A549 (cell line): ENCODE measurements around the gene JAKMIP2. TPM values are rescaled to one million over a fixed set of nuclear protein-coding genes. Genes with fewer than 3 reads are reported as not detected.

Source experiments
- ATAC-seq, 2 experiments: fragments of 200-7000 bp in 1 of 2; fragments of >200 bp in 1 of 2; cut with Nextera tagmentation in 1 of 2; cut with Tn5 transposase in 1 of 2; 3 replicates each; pipeline versions ENCODE4 v1.8.0 to v1.9.1; 2018 to 2020; ENCODE audit warnings: mild to moderate bottlenecking in 1 of 2, moderate library complexity in 1 of 2
- CTCF ChIA-PET: fragments of 300-600 bp; sonication (Branson Sonifier 250); formaldehyde crosslinking; extraction: SDS; loops from one replicate; lab custom pipeline; 2021; ENCODE audit warnings: antibody characterized with exemption, inconsistent platforms; lab: Yijun Ruan, JAX
- POLR2A ChIA-PET: fragments of 350-600 bp; formaldehyde crosslinking; extraction: SDS; loops from one replicate; lab custom pipeline; 2021; ENCODE audit warnings: antibody characterized with exemption, inconsistent platforms; lab: Yijun Ruan, JAX
- DNase-seq, 2 experiments: peaks; one replicate each; pipeline versions ENCODE4 v3.0.0 to v3.0.0-alpha.2; 2011 to 2016; ENCODE audit warnings: low read depth in 1 of 2, low spot score in 1 of 2
- FAIRE-seq: peaks from 2 replicates; lab custom pipeline; 2011; peaks lifted over from hg19 to GRCh38; lab: Jason Lieb, UNC
- H3K27ac ChIP-seq, 2 experiments: fragments of >200 bp; sonication (Bioruptor Twin); formaldehyde crosslinking; 3 replicates each; pipeline ENCODE4 v1.5.1; 2016 to 2017
- H3K4me1 ChIP-seq: fragments of >200 bp; sonication (Bioruptor Twin); formaldehyde crosslinking; 3 replicates; pipeline ENCODE4 v1.6.1; 2016
- H3K4me2 ChIP-seq: fragments of >200 bp; sonication (Bioruptor Twin); formaldehyde crosslinking; 3 replicates; pipeline ENCODE4 v1.6.1; 2016
- H3K4me3 ChIP-seq: fragments of >200 bp; sonication (Bioruptor Twin); formaldehyde crosslinking; 3 replicates; pipeline ENCODE4 v1.5.1; 2016
- H3K9me3 ChIP-seq: fragments of >200 bp; sonication (Bioruptor Twin); formaldehyde crosslinking; 3 replicates; pipeline ENCODE4 v1.6.1; 2016
- CBX2 ChIP-seq: fragments of 200-600 bp; sonication (generic); IDR thresholded peaks from 2 replicates; pipeline ENCODE4 v1.6.1; 2016; ENCODE audit warnings: low read depth, mild to moderate bottlenecking, borderline replicate concordance
- CBX8 ChIP-seq: fragments of 200-600 bp; sonication (generic); IDR thresholded peaks from 2 replicates; pipeline ENCODE4 v1.6.1; 2016
- CHD2 ChIP-seq: fragments of 150-350 bp; IDR thresholded peaks from 2 replicates; pipeline ENCODE4 v1.6.1; 2014; ENCODE audit warnings: low read length; ENCODE audit not compliant: partially characterized antibody
- EP300 ChIP-seq, 2 experiments: fragments of >200 bp; sonication (Bioruptor Twin); formaldehyde crosslinking; IDR thresholded peaks; 2 replicates in 1 of 2; 3 replicates in 1 of 2; pipeline ENCODE4 v1.6.1; 2016 to 2017
- FOXS1 ChIP-seq: fragments of 250-450 bp; sonication (Bioruptor Pico); IDR thresholded peaks from 2 replicates; pipeline ENCODE4 v1.5.0; 2020; ENCODE audit warnings: mild to moderate bottlenecking, moderate library complexity
- GATA3 ChIP-seq: IDR thresholded peaks from 2 replicates; pipeline ENCODE4 v1.6.1; 2012; ENCODE audit warnings: borderline replicate concordance
- HOXB13 ChIP-seq: fragments of 250-450 bp; sonication (Bioruptor Pico); IDR thresholded peaks from 2 replicates; pipeline ENCODE4 v1.5.0; 2020; ENCODE audit warnings: low read depth, mild to moderate bottlenecking, moderate library complexity
- HOXB5 ChIP-seq: fragments of 250-450 bp; sonication (Bioruptor Pico); IDR thresholded peaks from 2 replicates; pipeline ENCODE4 v1.5.0; 2020; ENCODE audit warnings: mild to moderate bottlenecking, moderate library complexity
- JUN ChIP-seq, 2 experiments: fragments of >200 bp; sonication (Bioruptor Twin); formaldehyde crosslinking; IDR thresholded peaks; 2 replicates in 1 of 2; 3 replicates in 1 of 2; pipeline ENCODE4 v1.6.1; 2016 to 2017
- MAFK ChIP-seq: fragments of 450-650 bp; IDR thresholded peaks from 2 replicates; pipeline ENCODE4 v1.6.1; 2014; ENCODE audit not compliant: partially characterized antibody
- MAZ ChIP-seq: fragments of 150-350 bp; IDR thresholded peaks from 2 replicates; pipeline ENCODE4 v1.6.1; 2014; ENCODE audit warnings: antibody characterized with exemption, low read depth, low read length, borderline replicate concordance
- NR3C1 ChIP-seq: fragments of >200 bp; sonication (Bioruptor Twin); formaldehyde crosslinking; IDR thresholded peaks from 3 replicates; pipeline ENCODE4 v1.6.1; 2017
- RAD21 ChIP-seq, 2 experiments: fragments of >200 bp in 1 of 2; sonication (Bioruptor Twin) in 1 of 2; formaldehyde crosslinking in 1 of 2; IDR thresholded peaks in 1 of 2; conservative IDR thresholded peaks in 1 of 2; 2 replicates in 1 of 2; 3 replicates in 1 of 2; pipeline ENCODE4 v1.6.1; 2012 to 2018; ENCODE audit warnings: inconsistent platforms in 1 of 2
- RARB ChIP-seq: fragments of 250-450 bp; sonication (Bioruptor Pico); IDR thresholded peaks from 2 replicates; pipeline ENCODE4 v1.8.0; 2021; ENCODE audit warnings: mild to moderate bottlenecking, moderate library complexity
- RCOR1 ChIP-seq: fragments of 150-350 bp; IDR thresholded peaks from 2 replicates; pipeline ENCODE4 v1.6.1; 2014; ENCODE audit warnings: antibody characterized with exemption, low read length, low read depth
- RNF2 ChIP-seq: fragments of 200-600 bp; sonication (generic); IDR thresholded peaks from 2 replicates; pipeline ENCODE4 v1.6.1; 2016; ENCODE audit warnings: low read depth, mild to moderate bottlenecking, antibody characterized with exemption, moderate library complexity, borderline replicate concordance
- SMC3 ChIP-seq: fragments of >200 bp; sonication (Bioruptor Twin); formaldehyde crosslinking; IDR thresholded peaks from 3 replicates; pipeline ENCODE4 v1.6.1; 2018; ENCODE audit warnings: inconsistent platforms
- ZNF302 ChIP-seq: fragments of 250-450 bp; sonication (Bioruptor Pico); IDR thresholded peaks from 2 replicates; pipeline ENCODE4 v1.9.0; 2021; ENCODE audit warnings: inconsistent platforms, mild to moderate bottlenecking, moderate library complexity
- ZSCAN20 ChIP-seq: fragments of 250-450 bp; sonication (Bioruptor Pico); IDR thresholded peaks from 2 replicates; pipeline ENCODE4 v1.8.0; 2022; ENCODE audit warnings: mild to moderate bottlenecking, moderate library complexity
- WGBS: methylation state at CpG from one replicate; pipeline ENCODE4 v1.1.6; 2017; ENCODE audit errors: missing lambda C conversion rate; 5-methylcytosine and 5-hydroxymethylcytosine counted together
- polyA plus RNA-seq, 4 experiments: library from polyadenylated mRNA; depleted of rRNA in 3 of 4; stranded (reverse); fragments of >200 nt; fragmentation: RNase III in 1 of 4; extraction: RNeasy Plus Mini Kit Qiagen cat#74134 plus additional on column Dnase treatment in 1 of 4; gene quantifications; 2 replicates in 3 of 4; 3 replicates in 1 of 4; pipeline ENCODE4 v1.2.3, GENCODE V29; 2011 to 2017
- TF ChIP-seq, protein P1 (sequence below): IDR thresholded peaks from 2 replicates; pipeline ENCODE4 v1.6.1; 2012; ENCODE audit warnings: low read depth, borderline replicate concordance
- TF ChIP-seq, protein P2 (sequence below): fragments of 150-350 bp; IDR thresholded peaks from 2 replicates; pipeline ENCODE4 v1.6.1; 2014; ENCODE audit warnings: low read depth, mild to moderate bottlenecking, low read length
- TF ChIP-seq, protein P3 (sequence below): fragments of >200 bp; sonication (Bioruptor Twin); formaldehyde crosslinking; IDR thresholded peaks from 2 replicates; pipeline ENCODE4 v1.6.1; 2016
- TF ChIP-seq, protein P4 (sequence below): fragments of 250-450 bp; sonication (Bioruptor Pico); IDR thresholded peaks from 2 replicates; pipeline ENCODE4 v1.5.0; 2021; ENCODE audit warnings: mild to moderate bottlenecking, moderate library complexity, borderline replicate concordance
- TF ChIP-seq, protein P5 (sequence below): fragments of >200 bp; sonication (Bioruptor Twin); formaldehyde crosslinking; IDR thresholded peaks from 3 replicates; pipeline ENCODE4 v1.5.1; 2016
- TF ChIP-seq, protein P6 (sequence below): IDR thresholded peaks from 2 replicates; pipeline ENCODE4 v1.6.1; 2012

Gene JAKMIP2
- polyA plus RNA-seq, 2 of the 4 experiments (the other 2 are of a cell fraction): 0.01 TPM; not detected in 1

DNA sequence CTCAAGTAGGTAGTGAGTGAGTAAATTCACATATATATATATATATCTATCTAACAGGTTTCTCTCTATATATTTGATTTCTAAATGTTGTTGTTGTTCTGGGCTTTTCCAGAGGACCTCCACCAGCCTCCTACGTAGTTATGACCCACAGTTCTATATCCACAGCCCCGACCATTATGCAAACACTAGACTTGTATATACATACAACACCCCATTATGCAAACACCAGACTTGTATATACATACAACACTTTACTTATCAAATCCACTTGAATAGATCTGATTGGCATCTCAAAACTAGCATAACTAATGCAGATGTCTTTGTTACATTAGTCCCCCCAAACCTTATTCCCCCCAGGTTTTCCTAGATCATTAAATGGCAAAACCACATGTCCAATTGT lies 108.7 kb downstream of the JAKMIP2 start:
- FAIRE-seq (no peak), DNase-seq (no peak), ATAC-seq (no peak)
- no peaks in the 10 kb centered on the region for H3K4me1 ChIP-seq
- no peak overlapping the region for H3K4me3 ChIP-seq
- WGBS: 0% methylated on average over 2 of the region's 2 CpGs
- H3K27ac ChIP-seq: no peak overlapping the region
- TF ChIP-seq MAFK: no peak
- no peak for TF ChIP-seq FOXS1 (CRISPR knock-in tag)
- TF ChIP-seq RCOR1: no peak
- no peak for TF ChIP-seq ZNF302
- TF ChIP-seq SMC3: no peak
- TF ChIP-seq, protein P1, sequence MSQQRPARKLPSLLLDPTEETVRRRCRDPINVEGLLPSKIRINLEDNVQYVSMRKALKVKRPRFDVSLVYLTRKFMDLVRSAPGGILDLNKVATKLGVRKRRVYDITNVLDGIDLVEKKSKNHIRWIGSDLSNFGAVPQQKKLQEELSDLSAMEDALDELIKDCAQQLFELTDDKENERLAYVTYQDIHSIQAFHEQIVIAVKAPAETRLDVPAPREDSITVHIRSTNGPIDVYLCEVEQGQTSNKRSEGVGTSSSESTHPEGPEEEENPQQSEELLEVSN: no peak
- TF ChIP-seq, protein P2, sequence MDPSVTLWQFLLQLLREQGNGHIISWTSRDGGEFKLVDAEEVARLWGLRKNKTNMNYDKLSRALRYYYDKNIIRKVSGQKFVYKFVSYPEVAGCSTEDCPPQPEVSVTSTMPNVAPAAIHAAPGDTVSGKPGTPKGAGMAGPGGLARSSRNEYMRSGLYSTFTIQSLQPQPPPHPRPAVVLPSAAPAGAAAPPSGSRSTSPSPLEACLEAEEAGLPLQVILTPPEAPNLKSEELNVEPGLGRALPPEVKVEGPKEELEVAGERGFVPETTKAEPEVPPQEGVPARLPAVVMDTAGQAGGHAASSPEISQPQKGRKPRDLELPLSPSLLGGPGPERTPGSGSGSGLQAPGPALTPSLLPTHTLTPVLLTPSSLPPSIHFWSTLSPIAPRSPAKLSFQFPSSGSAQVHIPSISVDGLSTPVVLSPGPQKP: no peak
- TF ChIP-seq, protein P3, sequence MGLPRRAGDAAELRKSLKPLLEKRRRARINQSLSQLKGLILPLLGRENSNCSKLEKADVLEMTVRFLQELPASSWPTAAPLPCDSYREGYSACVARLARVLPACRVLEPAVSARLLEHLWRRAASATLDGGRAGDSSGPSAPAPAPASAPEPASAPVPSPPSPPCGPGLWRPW: no peak
- no peak for TF ChIP-seq MAZ
- TF ChIP-seq CHD2: no peak
- TF ChIP-seq CBX2: no peak
- no peak for TF ChIP-seq GATA3
- H3K9me3 ChIP-seq: no peaks in the 10 kb centered on the region
- CTCF ChIA-PET: interaction anchor here (0.6 to 0.7 kb wide), 2 partner anchors 10 to 19 kb away, joined by 3 read pairs; no protein-coding TSS in a partner anchor
- POLR2A ChIA-PET: no interaction called here
- no peak overlapping the region for H3K4me2 ChIP-seq

DNA sequence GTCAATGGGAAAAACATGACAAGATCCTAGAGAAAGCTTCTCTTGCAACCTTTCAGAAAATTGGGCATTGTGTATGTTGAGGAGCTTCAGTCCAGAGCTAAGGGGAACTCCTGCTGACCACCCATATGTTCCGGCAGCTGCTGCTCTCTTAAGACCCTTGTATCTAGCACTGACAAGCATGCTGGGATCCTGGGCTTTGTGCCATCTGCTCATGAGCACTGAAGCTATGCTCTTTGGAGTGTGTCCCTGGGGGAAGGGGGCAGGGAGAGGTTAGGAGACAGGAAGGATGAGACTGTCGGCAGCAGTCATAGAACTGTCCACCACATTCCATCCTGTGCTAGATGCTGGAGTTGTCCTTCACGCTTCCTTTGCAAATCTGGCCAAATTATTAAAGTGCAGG lies 109.3 kb downstream of the JAKMIP2 start:
- ATAC-seq: no peak
- Histone ChIP-seq H3K27ac (no peak overlapping the region), H3K4me1 (no peaks in the 10 kb centered on the region), H3K4me3 (no peak overlapping the region), H3K9me3 (no peaks in the 10 kb centered on the region)
- ChIA-PET POLR2A (no interaction called here), CTCF (no interaction called here)
- WGBS: 42% methylated on average over 3 of the region's 3 CpGs
- DNase-seq: no peak
- TF ChIP-seq SMC3 (no peak), HOXB5 (no peak), RNF2 (no peak)
- TF ChIP-seq, protein P1: no peak
- TF ChIP-seq, protein P4, sequence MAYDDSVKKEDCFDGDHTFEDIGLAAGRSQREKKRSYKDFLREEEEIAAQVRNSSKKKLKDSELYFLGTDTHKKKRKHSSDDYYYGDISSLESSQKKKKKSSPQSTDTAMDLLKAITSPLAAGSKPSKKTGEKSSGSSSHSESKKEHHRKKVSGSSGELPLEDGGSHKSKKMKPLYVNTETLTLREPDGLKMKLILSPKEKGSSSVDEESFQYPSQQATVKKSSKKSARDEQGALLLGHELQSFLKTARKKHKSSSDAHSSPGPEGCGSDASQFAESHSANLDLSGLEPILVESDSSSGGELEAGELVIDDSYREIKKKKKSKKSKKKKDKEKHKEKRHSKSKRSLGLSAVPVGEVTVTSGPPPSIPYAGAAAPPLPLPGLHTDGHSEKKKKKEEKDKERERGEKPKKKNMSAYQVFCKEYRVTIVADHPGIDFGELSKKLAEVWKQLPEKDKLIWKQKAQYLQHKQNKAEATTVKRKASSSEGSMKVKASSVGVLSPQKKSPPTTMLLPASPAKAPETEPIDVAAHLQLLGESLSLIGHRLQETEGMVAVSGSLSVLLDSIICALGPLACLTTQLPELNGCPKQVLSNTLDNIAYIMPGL (CRISPR knock-in tag): no peak
- TF ChIP-seq, all 56 proteins: peak for 0
- H3K4me2 ChIP-seq: no peak overlapping the region
- no peak for FAIRE-seq

DNA sequence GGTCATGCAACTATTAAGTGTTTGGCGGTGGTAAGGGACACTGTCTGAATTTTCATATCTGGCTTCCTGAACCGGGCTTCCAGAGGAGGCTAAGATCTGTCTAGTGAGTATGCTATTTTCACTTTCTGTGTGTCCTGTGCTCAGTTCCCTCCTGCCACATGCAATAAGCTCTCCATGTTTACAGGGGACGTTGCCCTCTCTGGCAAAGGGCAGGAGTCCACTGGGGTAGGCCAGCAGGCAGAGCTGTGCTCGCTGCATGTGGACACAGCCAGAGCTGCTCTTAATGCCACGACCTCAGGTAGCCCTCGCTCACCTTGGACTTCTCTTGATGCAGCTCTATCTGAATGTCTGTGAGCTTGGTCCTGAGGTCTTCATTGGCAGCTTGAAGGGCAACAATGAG lies 111.2 kb downstream of the JAKMIP2 start:
- no peak overlapping the region for H3K4me3 ChIP-seq
- no peak overlapping the region for H3K4me2 ChIP-seq
- no peak for FAIRE-seq
- ATAC-seq: 0 out of 6 replicates have a peak, but pooled peaks of 1 of the 2 experiments have one; percentile 13
- no peak for DNase-seq
- CTCF ChIA-PET: no interaction called here
- H3K4me1 ChIP-seq: no peaks in the 10 kb centered on the region
- 2% methylated on average over 6 of the region's 6 CpGs for WGBS
- H3K9me3 ChIP-seq: no peaks in the 10 kb centered on the region
- POLR2A ChIA-PET: no interaction called here
- no peak for TF ChIP-seq CBX8
- no peak for TF ChIP-seq ZSCAN20 (CRISPR knock-in tag)
- TF ChIP-seq NR3C1: no peak
- TF ChIP-seq, protein P5, sequence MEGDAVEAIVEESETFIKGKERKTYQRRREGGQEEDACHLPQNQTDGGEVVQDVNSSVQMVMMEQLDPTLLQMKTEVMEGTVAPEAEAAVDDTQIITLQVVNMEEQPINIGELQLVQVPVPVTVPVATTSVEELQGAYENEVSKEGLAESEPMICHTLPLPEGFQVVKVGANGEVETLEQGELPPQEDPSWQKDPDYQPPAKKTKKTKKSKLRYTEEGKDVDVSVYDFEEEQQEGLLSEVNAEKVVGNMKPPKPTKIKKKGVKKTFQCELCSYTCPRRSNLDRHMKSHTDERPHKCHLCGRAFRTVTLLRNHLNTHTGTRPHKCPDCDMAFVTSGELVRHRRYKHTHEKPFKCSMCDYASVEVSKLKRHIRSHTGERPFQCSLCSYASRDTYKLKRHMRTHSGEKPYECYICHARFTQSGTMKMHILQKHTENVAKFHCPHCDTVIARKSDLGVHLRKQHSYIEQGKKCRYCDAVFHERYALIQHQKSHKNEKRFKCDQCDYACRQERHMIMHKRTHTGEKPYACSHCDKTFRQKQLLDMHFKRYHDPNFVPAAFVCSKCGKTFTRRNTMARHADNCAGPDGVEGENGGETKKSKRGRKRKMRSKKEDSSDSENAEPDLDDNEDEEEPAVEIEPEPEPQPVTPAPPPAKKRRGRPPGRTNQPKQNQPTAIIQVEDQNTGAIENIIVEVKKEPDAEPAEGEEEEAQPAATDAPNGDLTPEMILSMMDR: no peak
- TF ChIP-seq CBX2: no peak
- TF ChIP-seq, protein P6, sequence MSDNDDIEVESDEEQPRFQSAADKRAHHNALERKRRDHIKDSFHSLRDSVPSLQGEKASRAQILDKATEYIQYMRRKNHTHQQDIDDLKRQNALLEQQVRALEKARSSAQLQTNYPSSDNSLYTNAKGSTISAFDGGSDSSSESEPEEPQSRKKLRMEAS: no peak
- no peak for TF ChIP-seq RAD21 (conservative IDR thresholded peaks at IDR 0.05 in 1 of 2, IDR thresholded peaks at IDR 0.05 in 1 of 2)
- TF ChIP-seq GATA3: no peak
- TF ChIP-seq MAFK: no peak
- no peak for TF ChIP-seq RARB
- no peak for TF ChIP-seq EP300 (IDR thresholded peaks at IDR 0.05)
- TF ChIP-seq ZNF302: no peak
- TF ChIP-seq JUN (IDR thresholded peaks at IDR 0.05): no peak
- TF ChIP-seq HOXB13 (CRISPR knock-in tag): no peak
- no peak overlapping the region for H3K27ac ChIP-seq
